ENCODE data around the gene METTL6.

GRCh38 chr3:15387171-15387581 lies 40.2 kb downstream of the METTL6 start:
- no peak for TF ChIP-seq CTCF (IDR thresholded peaks at IDR 0.05; ENCODE audit: insufficient read depth, low read length)
- no peak for TF ChIP-seq POLR2AphosphoS5 (IDR thresholded peaks at IDR 0.05; ENCODE audit: low read depth)
- no peak for TF ChIP-seq GABPA (IDR thresholded peaks at IDR 0.05; ENCODE audit: low read depth)

Measured in HL-60 (cell line).